ENCODE data around the gene SLC32A1. TPM values are rescaled to one million over a fixed set of nuclear protein-coding genes. Genes with fewer than 3 reads are reported as not detected.

The SLC32A1 gene
- total and polyA plus RNA-seq, 3 experiments from 2014 or later, result not detected

DNA sequence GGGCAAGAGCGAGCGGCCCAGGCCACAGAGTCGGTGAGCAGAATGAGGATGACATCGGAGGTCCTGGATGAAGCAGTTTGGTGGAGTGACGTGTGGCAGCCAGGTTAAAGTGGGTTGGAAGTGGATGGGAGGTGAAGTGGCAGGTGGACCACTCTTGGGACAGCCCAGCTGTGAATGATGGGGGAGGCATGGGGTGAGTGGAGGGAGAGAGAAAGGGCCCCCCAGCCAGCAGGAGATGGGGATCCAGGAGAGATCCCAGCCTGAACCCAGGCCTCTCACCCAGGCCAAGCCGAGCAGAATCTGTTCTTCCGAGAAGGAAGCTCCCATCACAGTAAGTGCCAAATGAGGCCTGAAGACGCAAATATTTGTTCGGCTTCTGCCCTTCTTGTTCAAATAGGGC lies 27.0 kb upstream of the SLC32A1 start:
- DNase-seq, result no peak
- no peaks in the 10 kb centered on the region for H3K36me3 Mint-ChIP-seq
- ChIA-PET CTCF (no interaction called here), POLR2A (no interaction called here)
- H3K27me3 ChIP-seq (ENCODE audit: insufficient read depth, low read length, poor library complexity, severe bottlenecking), result peaks cover 13% of the 10 kb centered on the region
- no peak overlapping the region for H3K4me3 Mint-ChIP-seq
- peaks cover 0 to 4% (median 0%) of the 10 kb centered on the region in 5 donors for H3K9me3 Mint-ChIP-seq
- H3K36me3 ChIP-seq (ENCODE audit: insufficient read depth, low read length), result no peaks in the 10 kb centered on the region
- H3K9me3 ChIP-seq (ENCODE audit: low read length), result no peaks in the 10 kb centered on the region
- H3K4me1 ChIP-seq (ENCODE audit: insufficient read depth, low read length), result no peaks in the 10 kb centered on the region
- no peaks in the 10 kb centered on the region for H3K4me1 Mint-ChIP-seq
- H3K27me3 Mint-ChIP-seq, result peaks cover 19 to 27% of the 10 kb centered on the region in 2 donors
- H3K4me3 ChIP-seq (ENCODE audit: low read length), result no peak overlapping the region
- no peak overlapping the region for H3K27ac ChIP-seq (ENCODE audit: low read depth, low read length)
- H3K27ac Mint-ChIP-seq, result no peak overlapping the region

DNA sequence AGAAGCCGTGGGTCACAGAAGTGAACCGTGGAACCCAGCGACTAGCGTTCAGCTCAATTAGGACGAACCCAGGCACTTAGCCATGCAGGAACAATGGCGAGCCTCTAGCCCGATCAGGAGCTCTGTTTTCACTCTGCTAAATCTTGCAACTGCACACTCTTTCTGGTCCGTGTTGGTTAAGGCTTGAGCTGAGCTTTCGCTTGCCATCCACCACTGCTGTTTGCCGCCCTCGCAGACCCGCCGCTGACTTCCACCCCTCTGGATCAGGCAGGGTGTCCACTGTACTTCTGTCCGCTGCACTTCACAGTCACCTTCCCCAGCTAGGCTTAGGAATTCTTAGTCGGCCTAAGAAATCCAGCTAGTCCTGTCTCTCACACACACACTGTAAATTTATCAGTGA lies 25.7 kb upstream of the SLC32A1 start:
- Histone ChIP-seq H3K9me3 (ENCODE audit: low read length) (no peaks in the 10 kb centered on the region), H3K4me1 (ENCODE audit: insufficient read depth, low read length) (no peaks in the 10 kb centered on the region), H3K4me3 (ENCODE audit: low read length) (no peak overlapping the region), H3K27ac (ENCODE audit: low read depth, low read length) (no peak overlapping the region), H3K27me3 (ENCODE audit: insufficient read depth, low read length, poor library complexity, severe bottlenecking) (peaks cover 13% of the 10 kb centered on the region), H3K36me3 (ENCODE audit: insufficient read depth, low read length) (no peaks in the 10 kb centered on the region)
- H3K36me3 Mint-ChIP-seq, result no peaks in the 10 kb centered on the region
- DNase-seq, result no peak
- peaks cover 0 to 4% (median 0%) of the 10 kb centered on the region in 5 donors for H3K9me3 Mint-ChIP-seq
- peaks cover 26 to 37% of the 10 kb centered on the region in 2 donors for H3K27me3 Mint-ChIP-seq
- no peak overlapping the region for H3K4me3 Mint-ChIP-seq
- ChIA-PET POLR2A (no interaction called here), CTCF (interaction anchor here (1.1 kb wide), 1 partner anchor 10 kb away, joined by 3 read pairs; no protein-coding TSS in a partner anchor)
- H3K4me1 Mint-ChIP-seq, result no peaks in the 10 kb centered on the region
- no peak overlapping the region for H3K27ac Mint-ChIP-seq

DNA sequence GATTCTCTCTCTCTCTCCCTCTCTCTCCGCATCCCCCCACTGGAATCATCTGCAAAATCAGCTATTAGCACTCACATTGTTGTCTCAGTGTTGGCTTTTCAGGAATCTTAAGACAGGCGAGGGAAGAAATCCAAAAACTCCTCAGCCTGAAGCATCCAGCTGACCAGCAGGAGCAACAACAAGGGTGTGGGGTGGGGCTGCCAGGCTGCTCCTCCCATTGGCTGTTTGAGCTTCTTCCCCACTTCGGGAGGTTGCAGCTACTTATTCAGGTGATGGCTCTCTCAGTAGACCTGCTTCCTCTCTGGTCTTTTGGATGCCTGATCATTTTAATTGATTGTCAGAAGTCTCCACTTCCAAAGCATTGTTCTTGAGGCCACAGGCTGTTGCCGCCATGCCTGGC lies 24.1 kb upstream of the SLC32A1 start:
- H3K27me3 ChIP-seq (ENCODE audit: insufficient read depth, low read length, poor library complexity, severe bottlenecking), result peaks cover 13% of the 10 kb centered on the region
- H3K4me3 ChIP-seq (ENCODE audit: low read length), result no peak overlapping the region
- Mint-ChIP-seq H3K27me3 (peaks cover 22 to 44% of the 10 kb centered on the region in 2 donors), H3K27ac (no peak overlapping the region), H3K9me3 (peaks cover 0 to 2% (median 0%) of the 10 kb centered on the region in 5 donors), H3K36me3 (no peaks in the 10 kb centered on the region), H3K4me3 (no peak overlapping the region), H3K4me1 (no peaks in the 10 kb centered on the region)
- H3K27ac ChIP-seq (ENCODE audit: low read depth, low read length), result no peak overlapping the region
- H3K4me1 ChIP-seq (ENCODE audit: insufficient read depth, low read length), result no peaks in the 10 kb centered on the region
- DNase-seq, result no peak
- ChIA-PET CTCF (no interaction called here), POLR2A (no interaction called here)
- H3K9me3 ChIP-seq (ENCODE audit: low read length), result no peaks in the 10 kb centered on the region
- no peaks in the 10 kb centered on the region for H3K36me3 ChIP-seq (ENCODE audit: insufficient read depth, low read length)

DNA sequence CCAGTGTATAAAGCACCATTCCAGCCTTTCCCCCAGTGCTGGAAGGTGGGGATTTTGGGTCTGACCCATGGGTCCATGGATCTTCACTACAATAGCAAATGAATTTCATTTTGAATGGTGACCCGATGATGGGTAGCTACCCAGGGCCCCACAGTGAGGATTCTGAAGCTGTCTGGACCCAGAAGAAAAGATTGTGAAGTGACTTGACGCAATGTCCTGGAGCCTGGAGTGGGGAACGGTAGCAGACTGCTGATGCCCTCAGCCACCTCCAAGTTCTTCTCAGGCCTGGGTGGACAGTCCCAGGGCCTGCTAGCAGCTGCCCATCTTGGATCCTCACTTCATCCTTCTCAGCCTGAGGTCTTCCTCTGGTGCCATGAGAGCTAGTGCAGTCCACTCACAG lies 23.4 kb upstream of the SLC32A1 start:
- DNase-seq, result no peak
- Histone ChIP-seq H3K27me3 (ENCODE audit: insufficient read depth, low read length, poor library complexity, severe bottlenecking) (peaks cover 13% of the 10 kb centered on the region), H3K36me3 (ENCODE audit: insufficient read depth, low read length) (no peaks in the 10 kb centered on the region), H3K4me3 (ENCODE audit: low read length) (no peak overlapping the region), H3K9me3 (ENCODE audit: low read length) (no peaks in the 10 kb centered on the region), H3K27ac (ENCODE audit: low read depth, low read length) (no peak overlapping the region), H3K4me1 (ENCODE audit: insufficient read depth, low read length) (no peaks in the 10 kb centered on the region)
- no peak overlapping the region for H3K27ac Mint-ChIP-seq
- POLR2A ChIA-PET, result no interaction called here
- peaks cover 0 to 2% (median 0%) of the 10 kb centered on the region in 5 donors for H3K9me3 Mint-ChIP-seq
- no peaks in the 10 kb centered on the region for H3K36me3 Mint-ChIP-seq
- H3K4me1 Mint-ChIP-seq, result no peaks in the 10 kb centered on the region
- H3K4me3 Mint-ChIP-seq, result no peak overlapping the region
- H3K27me3 Mint-ChIP-seq, result peaks cover 22 to 44% of the 10 kb centered on the region in 2 donors
- CTCF ChIA-PET, result no interaction called here

DNA sequence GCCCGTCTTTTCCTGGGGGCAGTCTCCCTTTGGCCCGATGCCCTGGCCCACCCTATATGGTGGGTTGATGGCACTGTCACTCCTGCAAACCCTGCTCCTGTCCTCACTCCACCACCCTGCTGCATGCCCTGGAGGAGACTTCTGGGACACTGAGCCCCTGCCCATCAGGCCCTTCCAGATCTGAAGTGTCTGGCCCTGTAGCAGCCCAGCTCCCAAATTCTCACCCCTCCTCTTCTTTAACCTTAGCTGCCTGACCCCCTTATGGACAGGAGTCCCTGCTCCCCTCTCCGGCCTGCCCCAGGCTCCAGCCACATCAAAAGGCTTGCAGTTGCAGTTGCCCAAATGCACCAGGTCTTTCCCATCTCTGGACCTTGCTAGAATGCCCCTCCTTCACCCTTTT lies 20.8 kb upstream of the SLC32A1 start:
- Histone ChIP-seq H3K9me3 (ENCODE audit: low read length) (no peaks in the 10 kb centered on the region), H3K4me1 (ENCODE audit: insufficient read depth, low read length) (no peaks in the 10 kb centered on the region), H3K36me3 (ENCODE audit: insufficient read depth, low read length) (no peaks in the 10 kb centered on the region), H3K4me3 (ENCODE audit: low read length) (no peak overlapping the region), H3K27ac (ENCODE audit: low read depth, low read length) (no peak overlapping the region), H3K27me3 (ENCODE audit: insufficient read depth, low read length, poor library complexity, severe bottlenecking) (peaks cover 8% of the 10 kb centered on the region)
- peaks cover 0 to 2% (median 0%) of the 10 kb centered on the region in 5 donors for H3K9me3 Mint-ChIP-seq
- peaks cover 25 to 56% of the 10 kb centered on the region in 2 donors for H3K27me3 Mint-ChIP-seq
- no peak overlapping the region for H3K4me3 Mint-ChIP-seq
- ChIA-PET POLR2A (no interaction called here), CTCF (no interaction called here)
- no peaks in the 10 kb centered on the region for H3K36me3 Mint-ChIP-seq
- no peaks in the 10 kb centered on the region for H3K4me1 Mint-ChIP-seq
- H3K27ac Mint-ChIP-seq, result no peak overlapping the region
- no peak for DNase-seq

DNA sequence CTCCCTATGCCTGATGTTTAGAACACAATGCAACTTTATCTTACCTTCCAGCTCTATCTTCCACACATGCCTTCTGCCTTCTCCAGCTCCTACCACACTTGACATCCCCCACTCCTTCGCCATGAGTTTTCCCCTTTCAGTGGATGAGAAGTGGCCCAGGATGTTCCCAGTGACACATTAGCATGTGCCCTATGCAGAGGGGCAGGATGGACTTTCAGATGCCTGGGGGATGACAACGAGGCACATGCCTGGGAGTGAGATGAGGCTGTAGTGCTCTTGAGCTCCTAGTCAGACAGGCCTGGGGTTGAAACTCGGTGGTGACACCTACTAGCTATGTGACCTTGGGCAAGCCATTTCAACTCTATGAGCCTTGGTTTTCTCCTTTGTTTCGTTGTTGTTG lies 20.1 kb upstream of the SLC32A1 start:
- Histone ChIP-seq H3K36me3 (ENCODE audit: insufficient read depth, low read length) (no peaks in the 10 kb centered on the region), H3K4me1 (ENCODE audit: insufficient read depth, low read length) (no peaks in the 10 kb centered on the region), H3K27ac (ENCODE audit: low read depth, low read length) (no peak overlapping the region), H3K4me3 (ENCODE audit: low read length) (no peak overlapping the region), H3K27me3 (ENCODE audit: insufficient read depth, low read length, poor library complexity, severe bottlenecking) (peaks cover 8% of the 10 kb centered on the region), H3K9me3 (ENCODE audit: low read length) (no peaks in the 10 kb centered on the region)
- ChIA-PET CTCF (no interaction called here), POLR2A (no interaction called here)
- no peaks in the 10 kb centered on the region for H3K36me3 Mint-ChIP-seq
- H3K27ac Mint-ChIP-seq, result no peak overlapping the region
- peaks cover 0 to 2% (median 0%) of the 10 kb centered on the region in 5 donors for H3K9me3 Mint-ChIP-seq
- no peaks in the 10 kb centered on the region for H3K4me1 Mint-ChIP-seq
- H3K27me3 Mint-ChIP-seq, result peaks cover 25 to 61% of the 10 kb centered on the region in 2 donors
- no peak overlapping the region for H3K4me3 Mint-ChIP-seq
- DNase-seq, result no peak

DNA sequence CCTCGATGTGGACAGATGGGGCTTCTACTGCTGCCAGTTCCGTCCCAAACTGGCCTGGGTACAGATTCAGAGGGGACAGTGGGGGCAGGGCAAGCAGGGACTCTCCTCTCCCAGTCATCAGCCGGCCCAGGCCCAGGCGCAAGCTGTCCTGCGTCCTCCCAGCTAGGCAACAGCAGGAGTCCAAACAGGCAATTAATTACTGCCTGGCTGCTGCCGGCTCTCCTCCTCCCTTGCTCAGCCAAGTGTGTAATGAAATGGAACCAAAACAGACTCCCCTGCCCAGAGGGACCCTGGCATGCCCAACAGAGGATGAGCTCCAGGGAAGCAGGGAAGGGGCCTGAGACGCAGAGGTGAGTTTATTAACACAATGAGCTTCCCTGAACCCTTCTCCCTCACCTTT lies 17.8 kb upstream of the SLC32A1 start:
- DNase-seq, result no peak
- Histone ChIP-seq H3K36me3 (ENCODE audit: insufficient read depth, low read length) (no peaks in the 10 kb centered on the region), H3K4me1 (ENCODE audit: insufficient read depth, low read length) (no peaks in the 10 kb centered on the region), H3K27ac (ENCODE audit: low read depth, low read length) (no peak overlapping the region), H3K27me3 (ENCODE audit: insufficient read depth, low read length, poor library complexity, severe bottlenecking) (peaks cover under 1% of the 10 kb centered on the region), H3K4me3 (ENCODE audit: low read length) (no peak overlapping the region), H3K9me3 (ENCODE audit: low read length) (no peaks in the 10 kb centered on the region)
- CTCF ChIA-PET, result no interaction called here
- no peak overlapping the region for H3K4me3 Mint-ChIP-seq
- no peaks in the 10 kb centered on the region for H3K4me1 Mint-ChIP-seq
- peaks cover 0 to 2% (median 0%) of the 10 kb centered on the region in 5 donors for H3K9me3 Mint-ChIP-seq
- POLR2A ChIA-PET, result no interaction called here
- H3K36me3 Mint-ChIP-seq, result no peaks in the 10 kb centered on the region
- peaks cover 19 to 66% of the 10 kb centered on the region in 2 donors for H3K27me3 Mint-ChIP-seq
- no peak overlapping the region for H3K27ac Mint-ChIP-seq

DNA sequence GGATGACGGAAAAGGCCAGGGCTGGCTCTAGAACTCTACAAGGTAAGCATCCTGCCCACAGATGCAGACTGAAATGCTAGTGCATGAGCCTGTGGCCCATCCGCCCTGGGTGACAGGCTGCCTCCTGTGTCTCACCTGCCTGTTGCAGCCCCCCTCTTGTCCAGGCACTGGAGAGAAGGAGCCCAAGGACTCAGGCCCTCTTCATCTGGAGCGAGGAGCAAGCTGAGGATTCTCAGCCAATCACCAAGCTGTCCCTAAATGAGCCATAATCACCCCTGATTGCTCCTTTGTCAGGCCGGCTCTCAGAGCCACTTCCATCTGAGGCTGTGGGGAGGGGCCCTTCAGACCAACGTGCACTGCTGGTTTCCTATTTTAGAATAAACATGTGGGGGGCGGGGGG lies 10.0 kb upstream of the SLC32A1 start:
- Mint-ChIP-seq H3K27me3 (peaks cover 38 to 62% of the 10 kb centered on the region in 2 donors), H3K4me1 (no peaks in the 10 kb centered on the region), H3K36me3 (no peaks in the 10 kb centered on the region), H3K27ac (no peak overlapping the region), H3K9me3 (no peaks in the 10 kb centered on the region), H3K4me3 (no peak overlapping the region)
- peaks cover 10% of the 10 kb centered on the region for H3K27me3 ChIP-seq (ENCODE audit: insufficient read depth, low read length, poor library complexity, severe bottlenecking)
- no peak overlapping the region for H3K27ac ChIP-seq (ENCODE audit: low read depth, low read length)
- no peaks in the 10 kb centered on the region for H3K36me3 ChIP-seq (ENCODE audit: insufficient read depth, low read length)
- no peak overlapping the region for H3K4me3 ChIP-seq (ENCODE audit: low read length)
- no peak for DNase-seq
- no peaks in the 10 kb centered on the region for H3K9me3 ChIP-seq (ENCODE audit: low read length)
- ChIA-PET CTCF (no interaction called here), POLR2A (no interaction called here)
- H3K4me1 ChIP-seq (ENCODE audit: insufficient read depth, low read length), result no peaks in the 10 kb centered on the region

DNA sequence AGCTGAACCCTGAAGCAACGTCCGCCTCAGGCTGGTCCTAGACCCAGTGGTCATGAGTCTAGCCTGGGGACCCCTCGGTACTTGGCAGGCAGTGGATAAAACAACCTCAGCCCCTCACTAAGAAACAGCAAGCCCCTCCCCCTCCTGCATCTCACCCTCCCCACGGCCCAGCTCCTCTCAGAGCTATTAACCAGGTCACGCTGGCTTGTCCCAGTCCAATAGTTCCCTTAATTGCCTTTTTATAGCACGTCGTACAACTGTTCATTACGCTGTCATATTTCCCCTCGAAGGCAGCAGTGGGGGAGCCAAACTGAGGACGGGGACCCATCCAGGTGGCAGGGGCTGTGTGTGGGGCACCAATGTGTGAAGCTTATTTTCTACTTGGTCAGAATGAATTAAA lies 8.6 kb upstream of the SLC32A1 start:
- H3K4me3 ChIP-seq (ENCODE audit: low read length), result no peak overlapping the region
- Mint-ChIP-seq H3K36me3 (no peaks in the 10 kb centered on the region), H3K4me1 (no peaks in the 10 kb centered on the region), H3K4me3 (no peak overlapping the region), H3K27me3 (peaks cover 41 to 66% of the 10 kb centered on the region in 2 donors), H3K27ac (no peak overlapping the region), H3K9me3 (no peaks in the 10 kb centered on the region)
- no peaks in the 10 kb centered on the region for H3K9me3 ChIP-seq (ENCODE audit: low read length)
- no peaks in the 10 kb centered on the region for H3K4me1 ChIP-seq (ENCODE audit: insufficient read depth, low read length)
- peaks cover 23% of the 10 kb centered on the region for H3K27me3 ChIP-seq (ENCODE audit: insufficient read depth, low read length, poor library complexity, severe bottlenecking)
- ChIA-PET POLR2A (no interaction called here), CTCF (no interaction called here)
- no peaks in the 10 kb centered on the region for H3K36me3 ChIP-seq (ENCODE audit: insufficient read depth, low read length)
- H3K27ac ChIP-seq (ENCODE audit: low read depth, low read length), result no peak overlapping the region
- no peak for DNase-seq

All from CD8-positive, alpha-beta memory T cell (primary cell).